RCC 7860 (cell line): Measurements from ENCODE around the gene ZBTB9.

Experiments
- DNase-seq: peaks from one replicate; pipeline ENCODE4 v3.0.0-alpha.2; 2015; ENCODE audit warnings: low spot score
- FAIRE-seq: peaks from 2 replicates; lab custom pipeline; 2012; peaks lifted over from hg19 to GRCh38; lab: Jason Lieb, UNC

ZBTB9 gene

GRCh38 chr6:33417903-33418689 is 36.3 kb upstream of the ZBTB9 start, which contains the start of gene CUTA:
Gene CUTA (minus strand): TSS chr6:33418107. CDS start chr6:33418000, 107 bp downstream.
- peak; percentile 96 for DNase-seq
- peak; percentile 90 for FAIRE-seq

GRCh38 chr6:33418690-33419291 is 35.6 kb upstream of the ZBTB9 start:
- FAIRE-seq (no peak), DNase-seq (no peak)

DNA sequence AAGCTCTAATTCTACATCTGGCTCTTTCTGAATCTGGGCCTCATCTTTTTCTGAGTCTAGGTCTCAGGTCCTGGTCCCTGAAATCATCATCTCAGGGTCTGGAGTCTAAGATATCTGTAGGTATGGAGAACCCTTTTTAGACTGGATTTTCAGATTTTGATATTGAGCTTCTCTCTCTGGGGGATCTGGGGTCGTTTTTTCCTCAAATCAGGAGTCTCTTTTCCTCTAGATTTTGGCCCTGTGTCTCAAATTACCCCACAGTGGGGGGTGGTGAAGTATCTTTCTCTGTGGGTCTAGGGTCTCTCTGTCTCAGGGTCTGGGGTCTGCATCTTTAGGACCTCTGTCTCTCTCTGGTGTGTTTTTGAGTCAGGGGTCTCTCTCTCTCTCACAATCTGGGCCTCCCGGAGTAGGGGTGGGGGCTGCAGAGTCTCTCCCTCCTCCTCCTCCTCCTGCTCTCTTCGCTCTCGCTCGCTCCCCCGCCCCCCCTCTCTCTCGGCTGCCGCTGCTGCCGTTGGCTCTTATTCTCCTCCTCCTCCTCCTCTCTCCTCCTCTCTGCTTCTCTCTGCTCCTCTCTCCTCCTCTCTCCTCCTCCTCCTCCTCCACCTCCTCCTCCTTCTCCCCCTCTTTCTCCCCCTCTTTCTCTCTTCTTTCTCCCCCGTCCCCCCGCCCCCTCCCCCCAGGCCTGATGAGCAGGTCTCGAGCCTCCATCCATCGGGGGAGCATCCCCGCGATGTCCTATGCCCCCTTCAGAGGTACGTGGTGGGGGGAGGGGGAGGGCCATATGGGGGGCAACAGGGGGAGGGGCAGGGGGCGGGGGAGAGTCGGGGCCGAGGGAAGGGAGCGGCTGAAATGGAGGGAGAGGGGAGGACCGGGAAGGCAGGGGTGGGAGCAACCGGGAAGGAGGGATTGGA is 34.5 kb upstream of the ZBTB9 start, which contains the start of gene SYNGAP1:
TSS of gene SYNGAP1 (plus strand) at position 486 of the 911 bp plus-strand sequence. CDS start at position 686, 200 bp downstream.
- no peak for FAIRE-seq

DNA sequence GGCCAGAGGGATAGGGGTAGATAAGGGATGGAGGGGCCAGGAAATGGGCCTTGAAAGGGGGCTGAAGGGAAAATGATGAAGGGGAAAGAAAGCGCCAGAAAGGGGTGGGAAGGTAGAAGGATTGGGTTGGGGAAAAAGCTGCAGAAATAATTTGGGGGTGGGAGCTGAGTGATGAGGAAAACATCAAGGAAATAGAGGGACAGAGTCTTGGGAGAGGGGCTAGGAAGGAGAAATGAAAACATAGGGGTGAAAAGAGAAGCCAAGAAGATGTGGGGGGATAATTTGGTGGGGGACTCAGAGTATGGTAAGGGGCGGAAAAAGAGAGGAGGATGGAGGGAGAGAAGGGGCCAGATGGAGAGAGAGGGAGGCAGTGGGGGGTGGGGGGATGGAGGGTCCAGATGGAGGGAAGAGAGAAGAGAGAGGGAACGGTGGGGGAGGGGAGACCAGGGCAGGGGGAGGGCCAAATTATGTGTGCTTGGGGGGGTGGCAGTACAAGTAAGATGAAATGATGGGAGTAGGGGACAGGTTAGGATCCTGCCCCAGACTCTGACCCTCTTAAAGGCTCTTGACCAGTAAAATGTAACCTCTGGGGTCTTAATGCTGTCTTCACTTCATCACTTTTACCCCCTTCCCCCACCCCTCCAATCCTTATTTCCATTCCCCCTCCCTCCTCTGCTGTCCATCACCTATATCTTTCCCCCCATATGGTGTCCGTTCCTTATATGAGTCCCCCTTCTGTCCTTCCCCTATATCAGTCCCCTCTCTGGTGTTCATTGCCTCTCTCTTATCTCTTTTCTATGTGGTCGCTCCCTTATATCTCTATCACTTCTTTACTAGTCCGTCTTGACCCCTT is 33.7 kb upstream of the ZBTB9 start:
- DNase-seq (no peak), FAIRE-seq (no peak)

More for the DNA sequence above, 34.5 kb upstream of the ZBTB9 start, which contains the start of gene SYNGAP1:
- DNase-seq = no peak

DNA sequence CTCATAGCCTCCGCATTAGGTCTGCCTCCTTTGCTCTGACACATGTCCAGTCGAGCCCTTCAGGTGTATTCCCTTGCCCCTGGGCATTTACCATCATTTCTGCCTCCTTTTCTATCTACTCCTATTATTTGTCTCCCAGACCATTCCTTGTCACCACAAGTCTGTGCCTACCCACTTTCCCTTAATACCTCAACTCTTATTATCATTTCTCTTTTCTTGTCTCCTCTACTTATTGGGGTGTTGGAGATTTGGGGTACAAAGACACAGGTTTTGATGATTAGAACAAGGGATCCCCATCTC is 33.1 kb upstream of the ZBTB9 start:
- no peak for DNase-seq
- no peak for FAIRE-seq

GRCh38 chr6:33423777-33424176 is 30.6 kb upstream of the ZBTB9 start:
- DNase-seq = no peak
- no peak for FAIRE-seq

DNA sequence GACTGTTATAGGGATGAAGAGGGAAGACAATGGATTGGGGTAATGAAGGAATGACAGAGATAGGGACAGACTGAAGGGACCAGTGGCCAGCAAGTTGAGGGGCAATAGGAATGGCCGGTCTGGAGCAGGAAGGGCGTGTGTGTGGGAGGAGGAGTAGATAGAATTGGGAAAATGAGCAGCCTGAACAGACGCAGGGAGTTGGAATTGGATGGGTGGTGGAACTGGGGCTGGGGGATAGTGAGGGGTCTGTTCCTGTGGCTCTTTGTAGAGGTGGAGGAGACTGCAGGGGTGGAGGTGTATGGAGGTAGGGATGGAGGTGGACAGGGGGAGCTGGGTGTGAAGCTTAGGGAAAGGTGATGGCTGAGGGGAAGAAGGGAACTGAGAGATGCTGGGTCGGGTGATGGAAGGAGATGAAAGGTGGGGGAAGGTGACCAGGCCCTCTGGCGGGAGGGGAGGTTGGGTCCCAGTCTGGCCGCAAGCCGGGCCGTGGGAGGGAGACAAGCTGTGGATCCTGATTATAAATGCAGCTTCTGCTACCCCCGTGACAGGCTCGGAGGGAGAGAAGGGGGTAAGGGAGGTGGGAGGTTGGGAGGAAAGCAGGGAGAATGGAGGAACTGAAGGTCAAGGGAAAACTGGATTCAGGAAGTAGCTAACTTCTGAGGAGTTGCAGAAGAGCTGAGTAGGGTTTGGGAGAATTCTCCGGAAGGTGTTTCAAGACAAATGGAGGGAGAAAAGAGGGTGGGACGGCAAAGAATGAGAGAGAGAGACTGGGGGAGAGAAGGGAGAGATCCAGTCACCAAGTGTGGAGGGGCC is 29.3 kb upstream of the ZBTB9 start:
- DNase-seq = no peak
- FAIRE-seq = no peak

- DNase-seq = peak; percentile 61
- no peak for FAIRE-seq
Observed at GRCh38 chr6:33425668-33426577, 28.5 kb upstream of the ZBTB9 start.

DNA sequence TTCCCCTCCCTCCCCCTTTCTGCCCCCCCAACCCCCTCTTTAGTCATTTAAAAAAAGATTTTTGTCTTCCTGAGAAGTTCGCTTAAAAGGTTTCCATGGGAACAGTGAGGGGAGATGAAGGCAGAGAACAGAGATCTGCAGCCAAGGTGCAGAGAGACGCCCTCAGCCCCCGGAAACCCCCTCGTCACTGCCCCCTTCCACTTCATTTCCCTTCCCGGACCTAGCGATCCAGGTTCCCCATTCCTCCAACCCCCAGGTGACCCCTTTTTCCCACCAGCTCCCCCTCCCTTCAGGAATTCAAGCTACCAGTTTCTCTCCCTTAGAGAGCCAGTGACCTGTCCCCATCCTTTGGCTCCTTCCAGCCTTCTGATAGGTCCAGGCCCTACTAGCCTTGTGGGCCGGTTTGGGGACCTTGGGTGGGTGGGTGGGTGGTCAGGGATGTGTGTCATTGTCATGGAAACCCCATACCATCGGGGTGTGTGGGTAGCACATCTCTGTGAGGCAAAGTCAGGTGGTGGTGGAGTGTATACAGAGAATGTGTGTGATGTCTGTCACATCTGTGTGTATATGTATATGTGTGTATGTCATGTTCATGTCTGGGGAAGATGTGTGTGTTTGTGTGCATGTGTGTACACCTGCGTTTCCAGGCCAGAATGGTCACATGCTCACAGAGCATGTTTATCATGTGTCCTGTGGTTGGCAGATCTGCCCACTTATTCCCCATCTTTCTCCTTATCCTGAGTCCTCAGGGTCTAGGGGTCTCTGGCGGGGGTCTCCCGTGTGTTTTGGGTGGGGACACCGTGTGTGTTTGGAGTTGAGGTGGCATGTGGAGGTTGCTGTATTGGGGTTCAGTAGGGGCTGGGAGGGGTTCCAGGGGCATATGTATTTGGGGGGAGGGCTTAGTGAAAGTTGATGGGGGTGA is 27.5 kb upstream of the ZBTB9 start:
- DNase-seq (no peak), FAIRE-seq (no peak)

GRCh38 chr6:33427585-33428223 is 26.7 kb upstream of the ZBTB9 start:
- DNase-seq (no peak), FAIRE-seq (no peak)

DNA sequence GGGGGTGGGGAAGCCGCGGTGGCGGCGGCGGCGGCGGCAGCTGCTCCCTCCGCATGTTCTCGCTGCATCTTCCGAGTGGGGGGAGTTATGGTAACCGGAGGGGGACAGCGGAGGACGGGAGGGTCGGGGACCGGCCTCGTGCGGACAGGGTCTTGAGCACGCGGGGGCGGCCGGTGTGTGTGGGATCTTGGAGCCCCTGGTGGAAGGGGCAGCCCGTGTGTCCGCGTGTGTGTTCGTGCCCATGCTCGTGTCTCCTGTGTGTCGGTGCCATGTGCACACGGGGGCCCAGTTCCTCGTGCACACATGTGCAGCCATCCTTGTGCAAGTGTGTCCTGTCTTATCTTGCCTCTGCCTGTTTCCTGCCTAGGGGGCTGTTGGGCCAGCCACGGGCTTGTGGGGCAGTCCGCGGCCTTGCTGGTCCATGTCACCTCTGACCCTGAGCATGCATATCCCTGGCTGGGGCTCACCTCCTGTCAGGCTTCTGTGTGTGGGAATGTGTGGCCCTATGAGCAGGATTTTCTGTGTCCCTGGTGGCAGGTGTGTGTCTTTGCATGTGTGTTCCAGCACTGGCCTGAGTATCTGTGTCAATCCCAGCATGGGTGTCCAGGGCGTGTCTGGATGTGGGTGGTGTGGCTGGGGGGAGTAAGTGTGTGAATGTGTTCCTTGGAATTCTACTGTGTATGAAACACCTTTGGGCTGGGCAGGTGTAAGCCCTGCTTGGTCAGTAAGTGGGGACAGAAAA is 26.0 kb upstream of the ZBTB9 start:
- no peak for FAIRE-seq
- no peak for DNase-seq

GRCh38 chr6:33428966-33429749 is 25.2 kb upstream of the ZBTB9 start:
- FAIRE-seq (no peak), DNase-seq (no peak)

DNA sequence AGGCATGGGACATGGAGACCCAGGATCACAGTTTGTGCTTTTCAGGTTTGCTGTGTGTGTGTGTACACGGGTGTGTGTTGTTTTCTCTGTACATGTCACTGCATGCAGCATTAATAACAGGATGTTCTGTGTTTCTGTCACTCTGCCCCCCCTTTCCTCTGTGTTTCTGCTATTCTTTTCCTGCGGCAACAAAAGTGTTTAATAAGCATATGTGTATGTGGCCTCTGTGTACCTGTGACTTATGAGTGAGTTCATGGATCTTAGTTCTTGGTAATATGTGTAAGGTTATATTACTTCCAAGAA is 24.7 kb upstream of the ZBTB9 start:
- FAIRE-seq (no peak), DNase-seq (no peak)

- FAIRE-seq (no peak), DNase-seq (no peak)
Observed at GRCh38 chr6:33430334-33430733, 24.0 kb upstream of the ZBTB9 start.

DNA sequence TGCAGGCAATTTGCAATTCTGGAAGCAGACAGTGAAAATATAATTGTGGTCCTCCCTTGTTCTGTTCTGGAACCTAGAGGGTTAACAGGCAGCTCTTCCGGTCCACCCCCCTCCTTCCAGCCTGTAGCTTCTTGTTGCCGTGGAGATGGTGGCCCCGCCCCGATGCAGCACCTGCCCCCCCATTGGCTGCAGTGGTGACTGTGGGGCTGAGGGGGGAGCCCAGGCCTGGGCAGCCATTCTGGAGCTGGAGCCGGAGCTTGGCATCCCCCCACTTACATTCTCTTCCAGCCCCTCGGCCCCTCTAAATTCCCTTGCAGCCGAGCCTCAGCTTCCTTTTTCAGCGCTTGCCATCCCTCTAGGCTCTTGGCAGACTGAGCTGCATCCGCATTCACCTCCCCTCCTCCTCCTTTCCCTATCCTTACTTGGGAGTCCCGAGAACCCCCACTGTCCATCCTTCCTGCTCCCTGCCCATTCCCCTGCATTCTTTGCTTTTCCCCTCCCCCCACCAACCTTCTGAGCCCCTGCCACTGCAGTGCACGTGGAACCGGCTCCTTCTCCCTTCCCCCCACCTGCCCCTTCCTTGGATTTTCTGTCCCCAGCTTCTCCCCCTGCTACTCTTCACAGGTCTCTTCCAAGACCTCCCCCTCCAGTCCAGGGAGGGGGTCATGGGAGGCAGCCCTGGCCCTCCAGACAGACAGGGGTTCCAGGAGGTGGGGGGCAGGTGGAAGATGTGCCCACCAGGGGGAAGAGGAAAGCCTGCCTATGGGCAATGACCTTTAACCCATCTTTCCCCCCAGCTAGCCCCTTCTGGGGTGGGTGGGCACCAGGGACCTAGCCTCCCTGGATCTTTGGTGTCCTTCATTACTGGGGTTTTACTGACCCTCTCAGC is 23.1 kb upstream of the ZBTB9 start:
- FAIRE-seq (no peak), DNase-seq (peak; percentile 15)
